GM18907 (cell line): Measurements from ENCODE around the gene PSMG4.

Experiments used
- ATAC-seq: cut with Tn5 transposase; IDR thresholded peaks from one replicate; pipeline ENCODE4 v1.9.1; 2021; ENCODE audit warnings: mild to moderate bottlenecking, moderate library complexity; ENCODE audit not compliant: unreplicated experiment

PSMG4 gene

DNA sequence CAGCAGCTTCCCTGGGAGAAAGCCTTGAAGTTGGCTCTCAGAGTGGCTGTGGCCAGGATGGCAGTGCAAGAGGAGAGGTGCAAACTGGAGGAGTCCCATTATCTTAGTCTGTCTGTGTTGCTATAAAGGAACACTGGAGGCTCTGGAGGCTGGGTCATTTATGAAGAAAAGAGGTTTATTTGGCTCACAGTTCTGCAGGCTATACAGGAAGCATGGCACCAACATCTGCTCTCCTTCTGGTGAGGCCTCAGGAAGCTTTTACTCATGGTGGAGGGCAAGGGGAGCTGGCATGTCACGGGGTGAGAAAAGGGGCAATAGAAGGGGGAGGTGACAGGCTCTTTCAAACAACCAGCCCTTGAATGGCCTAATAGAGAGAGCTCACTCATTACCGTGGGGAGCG, 47.1 kb downstream of the PSMG4 start:
- no peak for ATAC-seq

DNA sequence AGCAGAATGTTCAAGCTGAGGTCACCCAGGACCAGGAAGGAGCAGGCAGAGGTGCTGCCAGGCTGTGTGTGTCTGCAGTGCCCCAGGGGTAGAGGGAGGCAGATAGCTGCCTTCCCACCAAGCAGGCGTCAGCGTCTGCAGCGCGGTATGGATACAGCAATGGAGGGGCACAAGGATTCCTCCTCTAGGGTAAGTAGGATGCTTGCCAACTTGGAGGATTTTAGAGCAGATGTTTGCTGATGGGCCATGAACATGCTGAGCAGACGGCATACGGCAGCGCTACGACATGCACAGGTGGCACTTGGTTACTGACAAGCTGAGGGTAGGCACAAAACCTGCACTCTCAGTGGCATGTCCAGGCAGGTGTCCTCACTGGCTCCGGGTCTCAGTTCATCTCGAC, 48.1 kb downstream of the PSMG4 start:
- no peak for ATAC-seq

DNA sequence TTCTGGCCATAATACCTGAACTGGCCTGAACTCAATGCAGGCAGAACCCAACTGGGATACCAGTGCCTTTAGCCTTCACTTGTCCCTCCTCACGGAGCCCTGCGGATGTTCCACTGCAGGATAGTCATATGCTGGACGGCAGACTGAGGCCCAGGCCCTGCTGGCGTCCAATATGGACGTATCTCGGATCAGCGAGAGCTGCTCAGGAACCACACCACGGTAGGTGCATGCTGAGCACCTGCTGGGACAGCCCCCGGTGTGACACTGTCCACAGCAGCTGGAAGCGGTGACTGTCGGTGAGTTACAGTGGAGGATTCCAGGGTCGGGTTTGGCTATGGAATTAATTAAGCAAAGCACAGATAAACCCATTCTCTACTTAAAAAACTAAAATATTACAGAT, 48.7 kb downstream of the PSMG4 start:
- no peak for ATAC-seq

DNA sequence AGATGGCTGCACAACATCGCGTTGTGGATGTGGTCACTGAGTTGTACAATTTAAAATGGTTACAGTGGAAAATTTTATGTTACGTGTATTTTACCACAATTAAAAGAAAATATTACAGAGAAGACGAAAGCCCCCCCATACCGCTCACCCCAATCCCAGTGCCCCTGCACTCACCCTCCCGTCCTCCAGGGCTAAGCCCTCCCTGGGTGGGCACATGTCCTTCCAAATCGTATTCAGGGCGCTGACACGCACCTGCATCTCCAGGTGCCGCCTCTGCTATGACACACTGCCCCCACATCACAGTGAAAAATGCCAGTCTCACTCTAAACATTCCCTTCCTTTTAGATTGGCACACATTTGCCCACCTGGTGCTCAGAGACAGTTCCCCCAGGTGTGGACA, 49.4 kb downstream of the PSMG4 start:
- ATAC-seq, result no peak

DNA sequence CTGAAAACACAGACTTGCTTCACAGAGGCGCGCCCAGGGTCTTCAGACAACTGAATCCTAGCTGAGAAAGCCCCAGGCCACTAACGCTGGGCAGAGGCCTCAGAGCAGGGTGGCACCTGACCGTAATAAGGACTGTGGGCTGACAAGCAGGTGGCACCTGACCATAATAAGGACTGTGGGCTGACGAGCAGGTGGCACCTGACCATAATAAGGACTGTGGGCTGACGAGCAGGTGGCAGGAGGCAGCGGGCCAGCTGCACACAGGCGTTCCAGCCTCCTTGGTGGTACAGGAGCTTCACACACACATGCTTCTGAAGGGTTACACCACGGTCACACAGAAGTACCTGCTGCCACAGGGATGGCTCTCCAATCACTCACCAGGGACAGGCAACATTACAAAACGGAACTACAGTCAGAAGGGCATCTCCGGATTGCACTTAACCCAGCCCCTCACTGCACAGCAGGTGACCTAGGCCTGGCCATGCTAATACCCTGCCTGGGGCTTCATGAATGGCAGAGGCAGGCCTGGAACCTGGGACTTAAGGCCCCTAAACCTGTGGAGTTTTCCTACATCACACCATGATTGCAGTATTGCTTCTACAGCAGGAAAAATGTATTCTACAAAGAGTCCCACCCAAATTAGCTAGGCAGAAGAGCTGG, 50.8 kb downstream of the PSMG4 start:
- no peak for ATAC-seq

DNA sequence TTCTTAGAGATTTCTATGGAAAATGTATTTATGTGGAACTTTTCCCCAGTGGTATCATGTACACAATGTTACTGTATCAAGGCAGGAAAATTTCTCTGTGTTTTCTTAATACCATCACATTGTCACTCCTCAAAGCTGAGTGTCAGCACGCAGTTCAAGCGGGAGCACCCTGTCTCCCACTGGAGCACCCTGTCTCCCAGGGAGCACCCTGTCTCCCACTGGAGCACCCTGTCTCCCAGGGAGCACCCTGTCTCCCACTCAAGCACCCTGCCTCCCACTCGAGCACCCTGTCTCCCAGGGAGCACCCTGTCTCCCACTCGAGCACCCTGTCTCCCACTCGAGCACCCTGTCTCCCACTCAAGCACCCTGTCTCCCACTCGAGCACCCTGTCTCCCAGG, 51.3 kb downstream of the PSMG4 start:
- ATAC-seq, result no peak

DNA sequence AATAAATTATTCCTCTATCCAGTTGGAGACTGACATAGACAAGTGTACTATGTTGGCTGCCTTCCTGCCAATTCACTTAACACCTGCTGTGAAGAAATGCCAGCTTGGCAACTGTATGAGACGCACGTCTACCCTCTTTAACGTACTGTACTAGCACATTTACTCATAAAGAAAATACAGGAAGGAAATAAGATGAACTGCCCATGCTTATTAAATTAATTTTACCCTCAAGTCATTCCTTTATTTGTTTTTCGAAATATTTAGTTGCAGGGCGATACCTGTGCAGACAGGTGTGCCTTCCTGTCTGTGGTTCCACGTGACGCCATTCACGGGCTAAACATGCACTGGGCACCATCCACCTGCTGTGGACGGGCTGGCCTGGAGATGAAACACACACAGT, 52.0 kb downstream of the PSMG4 start:
- no peak for ATAC-seq

DNA sequence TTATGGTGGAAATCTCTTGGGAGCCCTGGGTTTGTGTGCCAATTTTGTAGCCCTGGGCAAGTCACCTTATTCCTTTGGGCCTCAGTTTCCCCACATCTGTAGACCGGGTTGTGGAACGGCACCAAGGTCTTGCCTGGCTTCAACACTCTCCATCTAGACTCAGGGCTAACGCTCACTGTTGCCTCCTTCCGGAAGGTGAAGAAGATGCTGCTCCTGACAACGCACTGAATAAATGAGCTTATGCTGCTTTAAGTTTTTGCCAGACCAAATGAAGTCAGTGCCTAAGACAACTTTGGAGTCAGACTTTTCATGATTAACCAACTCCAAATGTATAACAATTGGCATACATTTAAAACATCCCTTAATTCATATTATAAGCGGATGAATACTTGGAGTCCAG, 53.1 kb downstream of the PSMG4 start:
- ATAC-seq, result no peak

DNA sequence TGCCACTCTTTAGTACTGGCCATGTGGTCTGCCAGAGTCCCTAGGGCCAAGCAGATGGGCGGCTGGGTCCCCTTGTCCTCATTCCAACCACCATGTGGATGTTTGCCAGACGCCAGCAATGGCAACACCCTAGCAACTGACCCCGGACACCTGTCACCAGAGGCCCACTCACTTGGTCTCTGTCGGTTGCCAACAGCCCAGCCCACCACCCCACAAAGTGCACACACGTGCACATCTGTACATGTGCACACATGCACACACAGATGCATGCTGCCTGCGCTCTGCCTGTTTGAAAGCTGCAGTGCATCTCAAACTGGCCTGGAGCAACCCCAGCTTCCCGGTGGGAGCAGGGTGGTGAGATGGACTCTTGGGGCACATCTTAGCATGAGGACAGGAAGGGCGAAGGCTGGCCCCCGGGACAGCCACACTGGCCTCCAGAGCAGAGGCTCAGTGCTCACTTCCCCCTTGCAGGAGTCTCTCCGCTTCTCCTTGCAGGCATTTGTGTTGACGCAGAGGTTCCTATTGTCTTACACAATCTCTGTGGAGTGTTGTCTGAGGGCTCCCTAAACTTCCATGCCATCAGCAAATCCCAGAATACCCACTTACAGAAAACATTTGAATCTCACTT, 54.0 kb downstream of the PSMG4 start:
- no peak for ATAC-seq

DNA sequence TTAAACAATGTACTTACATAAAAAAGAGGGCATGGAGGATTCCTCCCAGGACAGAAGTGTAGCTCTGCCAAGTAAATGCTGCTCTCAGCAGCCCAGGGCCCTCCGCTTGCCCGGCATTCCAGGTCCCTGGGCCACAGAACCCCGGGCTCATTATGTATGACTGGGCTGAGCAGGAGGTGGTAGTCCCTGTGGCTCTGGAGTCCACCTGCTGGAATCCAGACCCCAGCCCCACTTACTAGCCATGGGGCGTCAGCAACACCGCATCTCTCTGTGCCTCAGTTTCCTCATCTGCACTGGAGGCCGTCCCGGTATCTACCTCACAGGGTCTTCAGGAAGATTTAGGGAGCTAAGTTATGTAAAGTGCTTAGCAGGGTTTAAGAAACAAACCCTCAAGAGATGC, 55.4 kb downstream of the PSMG4 start:
- no peak for ATAC-seq

DNA sequence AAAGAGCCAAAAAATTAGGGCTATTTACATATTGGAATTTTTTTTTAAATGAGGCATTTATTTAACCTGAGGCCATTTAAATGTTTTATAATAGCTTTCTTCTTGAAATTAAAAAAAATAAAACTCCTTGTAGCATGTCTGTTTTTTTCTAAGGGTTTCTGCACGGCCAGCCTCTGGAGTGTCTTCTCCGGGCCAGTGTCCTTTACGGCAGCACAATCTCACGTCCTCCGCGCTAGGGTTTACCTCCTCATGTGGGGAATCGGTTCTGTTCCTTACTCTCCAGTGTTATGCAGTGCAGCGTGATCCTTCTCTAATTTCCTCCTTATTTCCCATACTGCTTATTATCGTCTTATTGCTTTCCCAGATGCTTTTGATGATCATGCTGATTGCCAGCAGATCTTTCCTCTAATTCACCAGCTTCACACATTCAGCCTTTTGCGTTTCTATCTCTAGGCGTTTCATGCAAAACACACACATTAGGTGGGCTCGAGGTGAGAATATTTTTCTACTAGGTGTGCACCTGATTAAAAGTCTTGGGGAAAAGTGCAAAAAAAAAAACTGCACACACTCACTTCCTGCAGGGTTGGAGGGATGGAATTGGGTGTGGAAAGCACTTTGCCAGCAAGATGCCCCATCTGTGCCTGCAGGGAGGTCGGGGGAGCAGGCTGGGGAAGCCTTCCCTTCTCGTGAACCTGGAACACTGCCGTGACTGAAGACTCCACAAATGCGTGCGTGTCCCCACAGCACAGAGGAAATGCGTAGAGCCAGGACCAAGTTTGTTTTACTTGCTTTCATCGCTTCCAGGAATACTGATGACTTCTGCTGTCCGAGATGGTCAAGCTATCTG, 56.1 kb downstream of the PSMG4 start:
- no peak for ATAC-seq

DNA sequence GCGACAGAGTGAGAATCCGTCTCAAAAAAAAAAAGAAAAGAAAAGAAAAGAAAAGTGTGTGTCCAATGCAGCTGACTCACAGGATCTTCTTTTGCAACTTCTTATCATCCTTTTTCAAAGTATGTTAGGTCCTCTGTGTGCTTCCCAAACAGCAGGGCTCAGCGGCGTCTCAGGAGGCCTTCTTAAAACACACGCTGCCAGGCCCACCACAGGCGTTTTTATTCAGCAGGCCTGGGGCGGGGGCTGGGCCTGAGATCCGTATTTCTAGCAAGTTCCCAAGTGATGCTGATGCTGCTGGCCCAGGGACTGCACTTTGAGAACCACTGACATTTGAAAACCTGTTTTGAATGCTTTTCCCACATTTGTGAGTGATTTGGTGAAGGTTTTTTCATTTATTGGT, 57.1 kb downstream of the PSMG4 start:
- ATAC-seq, result no peak

DNA sequence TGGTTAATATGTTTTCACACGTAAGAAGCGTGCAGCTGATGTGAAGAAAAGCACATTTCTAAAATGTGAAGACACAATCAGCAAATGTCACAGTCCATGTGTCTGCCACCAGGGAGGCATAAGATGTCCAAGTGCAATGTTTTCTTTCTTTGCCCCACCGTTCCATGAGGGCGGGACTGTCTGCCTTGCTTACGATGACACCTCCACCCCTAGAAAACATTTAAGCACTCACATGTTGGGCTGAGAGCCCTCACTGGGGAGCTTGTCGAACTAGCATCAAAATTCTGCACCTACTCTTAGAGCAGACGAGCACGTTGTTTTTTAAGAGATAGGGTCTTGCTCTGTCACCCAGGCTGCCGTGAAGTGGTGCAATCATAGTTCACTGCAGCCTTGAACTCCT, 57.6 kb downstream of the PSMG4 start:
- no peak for ATAC-seq

DNA sequence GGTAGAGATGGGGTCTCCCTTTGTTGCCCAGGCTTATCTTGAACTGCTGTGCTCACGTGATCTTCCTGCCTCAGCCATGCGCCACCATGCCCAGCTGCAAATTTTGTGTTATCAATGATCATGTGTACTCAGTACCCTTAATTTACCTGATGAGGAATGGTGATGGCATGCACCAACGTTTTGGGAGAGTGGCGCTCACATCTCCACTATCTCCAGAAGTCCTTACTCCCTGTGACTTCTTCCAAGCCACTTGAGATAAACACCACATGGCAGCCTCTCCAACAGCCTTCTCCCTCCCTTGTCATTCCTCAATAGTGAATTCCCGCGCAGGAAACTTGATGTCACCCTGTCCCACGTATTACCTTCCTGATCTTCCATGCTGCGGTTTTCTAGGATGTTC, 58.1 kb downstream of the PSMG4 start:
- ATAC-seq, result no peak
